ENCODE data around the gene TAC1.
"Not testable (repeated sequence)": the region's sequence is repeated elsewhere in the genome, so short reads cannot be mapped to it uniquely, and the experiment has no call there.

TAC1 gene

DNA sequence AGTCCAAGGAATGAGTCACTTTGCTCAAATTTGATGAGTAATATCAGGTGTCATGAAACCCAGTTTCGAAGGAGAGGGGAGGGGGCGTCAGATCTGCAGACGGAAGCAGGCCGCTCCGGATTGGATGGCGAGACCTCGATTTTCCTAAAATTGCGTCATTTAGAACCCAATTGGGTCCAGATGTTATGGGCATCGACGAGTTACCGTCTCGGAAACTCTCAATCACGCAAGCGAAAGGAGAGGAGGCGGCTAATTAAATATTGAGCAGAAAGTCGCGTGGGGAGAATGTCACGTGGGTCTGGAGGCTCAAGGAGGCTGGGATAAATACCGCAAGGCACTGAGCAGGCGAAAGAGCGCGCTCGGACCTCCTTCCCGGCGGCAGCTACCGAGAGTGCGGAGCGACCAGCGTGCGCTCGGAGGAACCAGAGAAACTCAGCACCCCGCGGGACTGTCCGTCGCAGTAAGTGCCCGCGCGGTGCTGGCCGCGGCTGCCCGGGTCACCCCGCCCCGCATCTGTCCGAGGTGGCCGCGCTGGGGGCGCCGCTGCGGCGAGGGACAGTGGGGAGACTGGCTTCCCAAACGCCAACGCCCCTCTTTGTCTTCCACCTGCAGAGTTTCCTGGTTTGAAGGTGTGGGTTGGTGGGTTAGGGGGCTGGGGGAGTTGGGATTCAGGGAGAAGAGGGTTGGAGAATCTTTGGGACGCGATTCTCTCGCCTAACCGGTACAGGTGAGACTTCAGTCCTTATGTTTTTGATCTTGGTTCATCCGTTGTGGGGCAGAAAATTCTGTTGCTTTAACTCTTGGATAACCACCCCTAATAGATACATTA, at the start of gene TAC1:
Gene TAC1, plus strand, starts transcription at position 351 of the 829 bp plus-strand sequence. CDS start 527 bp downstream, outside the sequence.
- no peak for DNase-seq

DNA sequence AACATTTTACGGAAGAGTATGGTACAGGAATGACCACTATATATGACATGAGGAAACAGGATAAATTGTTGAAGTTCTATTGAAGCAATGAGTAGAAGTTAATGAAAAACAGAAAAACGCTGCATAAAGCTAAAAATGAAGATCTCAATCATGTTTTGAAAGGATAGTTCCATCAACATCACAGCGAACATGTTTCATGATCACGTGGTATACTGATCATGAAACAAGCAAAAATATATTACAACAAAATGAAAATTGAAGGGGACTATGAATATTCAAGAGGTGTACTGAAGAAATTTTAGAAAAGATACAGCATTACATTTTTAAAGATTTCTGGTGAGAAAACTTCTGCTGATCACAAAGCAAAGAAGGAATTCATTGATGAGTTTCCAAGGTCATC, 45.9 kb upstream of the TAC1 start:
- no peak for DNase-seq

GRCh38 chr7:97693586-97693985, 38.3 kb upstream of the TAC1 start:
- DNase-seq = no peak

- DNase-seq = no peak
Observed at GRCh38 chr7:97694355-97694754, 37.5 kb upstream of the TAC1 start.

GRCh38 chr7:97697396-97697795, 34.5 kb upstream of the TAC1 start:
- DNase-seq = no peak

DNA sequence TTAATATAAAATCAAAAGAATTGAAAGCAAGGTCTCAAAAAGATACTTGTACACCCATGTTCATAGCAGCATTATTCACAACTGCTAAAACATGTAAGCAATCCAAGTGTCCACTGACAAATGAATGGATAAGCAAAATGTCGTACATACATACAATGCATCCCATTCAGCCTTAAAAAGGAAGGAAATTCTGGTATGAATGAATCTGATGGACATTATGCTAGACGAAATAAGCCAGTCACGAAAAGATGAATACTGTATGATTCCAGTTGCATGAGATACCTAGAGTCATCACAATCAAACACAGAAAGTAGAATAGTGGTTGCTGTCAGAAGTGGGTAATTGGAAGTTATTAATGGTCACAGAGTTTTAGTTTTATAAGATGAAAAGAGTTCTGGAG, 9.5 kb upstream of the TAC1 start:
- no peak for DNase-seq

GRCh38 chr7:97732565-97733275, 834 bp downstream of the TAC1 start:
- DNase-seq = no peak

- no peak for DNase-seq
Observed at GRCh38 chr7:97733276-97734161, 1.6 kb downstream of the TAC1 start.

DNA sequence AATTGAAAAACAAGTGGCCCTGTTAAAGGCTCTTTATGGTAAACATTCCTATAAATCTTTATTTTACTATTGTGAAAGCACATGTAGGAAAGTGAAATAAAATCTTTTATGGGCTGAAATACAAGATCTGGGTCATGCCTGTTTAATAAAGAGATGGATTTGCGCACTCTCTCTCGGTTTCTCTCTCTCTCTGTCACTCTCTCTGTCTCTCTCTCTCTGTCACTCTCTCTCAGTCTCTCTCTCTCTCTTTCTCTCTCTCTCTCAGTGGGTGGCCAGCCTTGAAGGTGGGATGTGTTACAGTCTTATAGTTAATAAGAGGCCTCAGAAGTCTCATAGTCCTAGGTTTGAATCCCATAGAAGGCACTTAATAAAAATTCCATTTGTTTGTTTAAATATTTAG, 2.4 kb downstream of the TAC1 start:
- DNase-seq = no peak

GRCh38 chr7:97735075-97735474, 3.2 kb downstream of the TAC1 start:
- no peak for DNase-seq

GRCh38 chr7:97748482-97748881, 16.6 kb downstream of the TAC1 start:
- DNase-seq = no peak

- DNase-seq = no peak
Observed at GRCh38 chr7:97751566-97751965, 19.7 kb downstream of the TAC1 start.

- no peak for DNase-seq
Observed at GRCh38 chr7:97752215-97752614, 20.3 kb downstream of the TAC1 start.

- no peak for DNase-seq
Observed at GRCh38 chr7:97757824-97758223, 25.9 kb downstream of the TAC1 start.

DNA sequence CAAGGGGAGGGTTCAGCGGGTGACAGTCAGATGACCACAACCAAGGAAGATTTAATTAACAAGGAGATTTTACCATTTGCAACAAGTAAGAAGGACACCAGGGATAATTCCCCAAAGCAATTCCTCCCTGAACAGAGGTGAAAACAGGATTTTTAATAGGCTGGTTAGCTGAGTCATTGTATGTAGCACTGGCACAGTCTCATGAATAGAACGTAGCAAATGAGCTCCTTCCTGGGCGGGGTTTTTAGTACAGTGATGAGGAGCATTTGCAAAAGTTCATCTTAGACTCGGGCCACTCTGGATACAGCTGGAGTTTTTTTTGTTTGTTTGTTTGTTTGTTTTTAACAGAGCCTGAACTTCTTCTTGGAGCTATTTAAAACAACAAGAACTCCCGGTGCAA, 39.0 kb downstream of the TAC1 start:
- DNase-seq = no peak

GRCh38 chr7:97771576-97771975, 39.7 kb downstream of the TAC1 start:
- no peak for DNase-seq

DNA sequence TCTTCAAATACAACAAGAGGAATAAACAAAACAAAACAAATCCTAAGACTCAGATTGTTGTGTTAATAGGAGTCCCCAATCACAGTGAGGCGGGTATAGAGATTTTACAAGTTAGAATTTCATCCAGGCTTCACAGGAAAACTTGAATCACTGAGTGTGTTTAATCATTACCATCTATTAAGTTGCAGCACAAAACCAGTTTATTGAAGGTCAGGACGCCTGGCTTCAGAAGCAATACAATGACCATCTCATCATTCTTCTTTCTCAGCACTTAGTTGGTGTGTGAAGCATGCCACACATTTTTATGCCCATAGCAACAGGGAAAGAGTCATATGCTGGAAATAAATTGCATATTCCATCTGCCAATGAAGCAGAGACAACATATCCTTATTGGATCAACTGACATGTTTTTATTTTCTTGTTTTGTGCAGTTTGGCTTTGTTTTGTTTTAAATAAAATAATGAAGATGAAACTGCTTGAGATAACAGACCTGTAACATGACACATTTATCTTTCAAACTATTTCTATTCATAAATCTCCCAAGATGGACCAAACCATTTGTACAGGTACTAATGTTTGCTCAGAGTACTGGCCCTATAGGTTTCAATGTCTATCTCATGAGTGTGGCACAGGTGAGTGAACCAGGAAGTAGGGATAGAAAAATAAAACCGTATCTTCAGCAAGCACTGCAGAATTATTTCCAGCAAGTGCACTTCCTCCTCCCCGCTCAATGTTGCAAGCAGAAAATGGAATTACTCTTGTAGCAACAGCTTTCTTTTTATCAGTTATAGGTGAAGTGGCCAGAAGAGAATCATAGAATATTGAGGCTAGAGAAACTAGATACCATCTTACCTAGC, 40.4 kb downstream of the TAC1 start:
- no peak for DNase-seq

DNA sequence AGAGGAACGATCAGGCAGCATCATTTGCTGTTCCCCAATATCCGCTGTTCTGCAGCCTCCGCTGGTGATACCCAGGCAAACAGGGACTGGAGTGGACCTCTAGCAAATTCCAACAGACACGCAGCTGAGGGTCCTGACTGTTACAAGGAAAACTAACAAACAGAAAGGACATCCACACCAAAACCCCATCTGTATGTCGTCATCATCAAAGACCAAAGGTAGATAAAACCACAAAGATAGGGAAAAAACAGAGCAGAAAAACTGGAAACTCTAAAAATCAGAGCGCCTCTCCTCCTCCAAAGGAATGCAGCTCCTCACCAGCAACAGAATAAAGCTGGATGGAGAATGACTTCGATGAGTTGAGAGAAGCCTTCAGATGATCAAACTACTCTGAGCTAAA, 54.5 kb downstream of the TAC1 start:
- not testable (repeated sequence) for DNase-seq
